Stimulated activated CD8-positive, alpha-beta memory T cell treated with anti-CD3 and anti-CD28 coated beads, Interleukin-7, amount 100 ng/mL, for 1 hour (primary cell): ENCODE data around the gene XAF1.
"Not testable (repeated sequence)": the region's sequence is repeated elsewhere in the genome, so short reads cannot be mapped to it uniquely, and the experiment has no call there.

ENCODE experiments used
- DNase-seq, 2 donors: peaks; one replicate each; pipeline ENCODE4 v3.0.0-alpha.2; 2020; ENCODE audit warnings: low read depth in 2 of 2

XAF1 gene

GRCh38 chr17:6800422-6801027 lies 44.7 kb downstream of the XAF1 start:
- DNase-seq = no peak

GRCh38 chr17:6811510-6811909 lies 55.7 kb downstream of the XAF1 start:
- DNase-seq = no peak

GRCh38 chr17:6812295-6812694 lies 56.4 kb downstream of the XAF1 start:
- DNase-seq = no peak

- no peak for DNase-seq
Measured at GRCh38 chr17:6815775-6816174, 59.9 kb downstream of the XAF1 start.

GRCh38 chr17:6816368-6816767 lies 60.5 kb downstream of the XAF1 start:
- DNase-seq = not testable (repeated sequence)

- no peak for DNase-seq
Measured at GRCh38 chr17:6818938-6819337, 63.1 kb downstream of the XAF1 start.

GRCh38 chr17:6823011-6823442 lies 67.2 kb downstream of the XAF1 start:
- no peak for DNase-seq
